ENCODE results near the gene KIF22.

Gene KIF22

DNA sequence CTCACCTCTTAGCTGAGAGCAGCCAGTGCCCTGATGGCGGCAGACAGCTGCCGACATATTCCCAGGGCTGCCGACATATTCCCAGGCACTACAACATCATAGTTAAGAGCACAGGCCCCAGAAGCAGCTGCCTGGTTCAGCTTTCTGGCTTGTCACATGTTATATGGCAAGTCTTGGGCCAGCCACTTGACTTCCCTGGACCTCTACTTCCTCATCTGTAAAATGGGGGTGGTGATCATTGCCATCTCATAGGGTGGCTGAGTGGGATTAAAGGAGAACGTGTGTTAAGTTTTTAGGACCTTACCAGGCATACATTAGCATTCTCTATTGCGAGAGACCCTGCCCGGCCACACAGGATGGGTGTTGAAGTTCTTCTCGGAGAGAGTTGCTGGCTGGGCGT is 53.4 kb downstream of the KIF22 start:
- DNase-seq: no peak

DNA sequence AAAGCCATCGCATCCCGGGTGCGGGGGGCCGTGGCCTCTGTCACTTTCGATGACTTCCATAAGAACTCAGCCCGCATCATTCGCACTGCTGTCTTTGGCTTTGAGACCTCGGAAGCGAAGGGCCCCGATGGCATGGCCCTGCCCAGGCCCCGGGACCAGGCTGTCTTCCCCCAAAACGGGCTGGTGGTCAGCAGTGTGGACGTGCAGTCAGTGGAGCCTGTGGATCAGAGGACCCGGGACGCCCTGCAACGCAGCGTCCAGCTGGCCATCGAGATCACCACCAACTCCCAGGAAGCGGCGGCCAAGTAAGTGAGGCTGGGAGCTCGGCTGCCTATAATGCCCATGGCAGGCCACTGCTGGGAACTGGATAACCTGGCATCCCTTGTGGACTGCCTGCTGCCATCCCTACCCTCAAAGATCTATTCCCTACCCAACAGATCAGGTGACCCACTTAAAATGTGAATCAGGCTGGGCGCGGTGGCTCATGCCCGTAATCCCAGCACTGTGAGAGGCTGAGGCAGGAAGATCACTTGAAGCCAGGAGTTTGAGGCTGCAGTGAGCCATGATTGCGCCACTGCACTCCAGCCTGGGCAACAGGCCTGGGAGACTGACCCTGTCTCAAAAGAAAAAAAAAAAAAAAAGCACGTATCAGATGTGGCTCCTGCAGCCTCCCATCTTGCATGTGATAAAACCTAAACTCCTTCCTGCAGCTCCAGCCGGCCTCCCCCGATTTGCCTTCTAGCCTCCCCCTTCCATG is 54.2 kb downstream of the KIF22 start:
- DNase-seq: no peak

DNA sequence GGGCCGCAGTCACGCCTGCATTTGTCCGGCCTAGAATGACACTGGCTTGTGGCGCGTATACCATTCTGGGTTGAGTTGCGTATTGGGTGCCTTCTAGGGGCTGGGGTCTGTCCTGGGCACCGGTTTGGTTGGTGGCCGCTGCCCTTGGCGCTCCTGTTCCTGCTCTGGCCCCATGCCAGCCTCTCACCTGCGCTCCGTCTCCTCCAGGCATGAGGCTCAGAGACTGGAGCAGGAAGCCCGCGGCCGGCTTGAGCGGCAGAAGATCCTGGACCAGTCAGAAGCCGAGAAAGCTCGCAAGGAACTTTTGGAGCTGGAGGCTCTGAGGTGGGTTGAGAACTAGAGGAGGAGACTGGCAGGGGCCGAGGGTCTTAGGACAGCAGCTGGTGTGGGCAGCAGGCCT is 55.1 kb downstream of the KIF22 start:
- DNase-seq: no peak

DNA sequence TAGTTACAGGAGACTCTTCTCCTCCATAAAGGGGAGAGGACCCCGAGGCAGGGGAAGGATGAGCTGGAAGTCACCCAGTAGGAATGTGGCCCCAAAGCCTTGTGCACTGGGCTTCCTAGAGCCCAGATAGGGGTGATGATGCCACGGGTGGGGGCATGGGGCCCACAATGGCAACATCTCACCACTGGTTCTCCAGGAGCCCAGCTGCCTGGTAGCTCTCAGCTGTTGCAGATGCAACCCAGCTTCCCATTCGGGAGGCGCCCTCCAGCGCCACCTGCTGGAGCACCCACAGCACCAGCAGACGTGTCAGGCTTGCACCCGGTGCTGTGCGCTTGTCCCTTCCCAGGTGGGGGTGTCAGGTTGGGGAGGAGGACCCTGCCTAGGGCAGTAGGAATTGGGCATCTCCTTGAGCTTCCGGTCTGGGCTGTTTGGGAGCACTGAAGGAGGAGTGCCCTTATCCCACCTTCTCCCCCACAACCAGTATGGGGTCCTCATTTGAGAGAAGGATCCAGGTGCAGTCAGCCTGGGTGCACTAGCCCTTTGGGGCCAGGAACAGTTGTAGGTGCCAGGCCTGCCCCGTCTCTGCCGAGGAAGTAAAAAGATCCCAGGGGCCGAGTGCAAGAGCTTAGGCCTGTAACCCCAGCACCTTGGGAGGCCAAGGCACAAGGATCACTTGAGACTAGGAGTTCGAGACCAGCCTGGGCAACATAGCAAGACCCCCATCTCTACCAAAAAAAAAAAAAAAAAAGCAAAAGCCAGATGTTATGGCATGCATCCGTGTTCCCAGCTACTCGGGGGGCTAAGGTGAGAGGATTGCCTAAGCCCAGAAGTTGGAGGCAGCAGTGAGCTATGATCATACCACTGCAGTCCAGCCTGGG is 58.1 kb downstream of the KIF22 start:
- DNase-seq: peak; percentile 84

DNA sequence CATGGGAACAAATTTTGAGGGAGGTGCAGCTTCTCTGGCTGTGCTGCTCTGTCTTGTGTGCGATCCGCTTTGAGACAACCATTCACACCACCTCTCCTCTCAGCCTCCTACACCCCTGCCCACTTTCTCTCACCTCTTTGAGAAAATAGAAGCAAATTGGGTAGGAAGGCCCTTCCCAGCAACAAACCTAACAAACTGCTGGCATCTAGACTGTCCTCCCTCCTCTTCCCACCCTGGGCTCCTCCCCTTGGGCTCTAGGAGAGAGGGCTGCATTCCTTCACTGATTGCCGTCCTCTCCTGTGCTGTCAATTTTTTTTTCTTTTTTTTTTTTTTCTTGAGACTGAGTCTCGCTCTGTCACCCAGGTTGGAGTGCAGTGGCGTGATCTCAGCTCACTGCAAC is 59.0 kb downstream of the KIF22 start:
- DNase-seq: no peak

DNA sequence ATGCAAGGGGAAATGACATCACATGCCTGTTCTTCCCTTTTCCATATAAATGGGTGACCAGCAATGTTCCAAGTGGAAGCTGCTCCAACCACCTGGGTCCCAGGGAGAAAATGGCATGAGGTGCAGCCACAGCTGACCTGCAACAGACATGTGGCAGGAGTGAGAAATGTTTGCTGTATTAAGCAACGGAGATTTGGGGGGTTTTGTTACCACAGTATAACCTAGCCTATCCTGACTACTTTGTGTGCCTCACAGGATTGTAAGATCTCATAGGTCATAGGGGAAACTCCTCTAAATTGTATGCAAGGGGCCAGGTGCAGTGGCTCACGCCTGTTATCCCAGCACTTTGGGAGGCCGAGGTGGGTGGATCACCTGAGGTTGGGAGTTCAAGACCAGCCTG is 60.4 kb downstream of the KIF22 start:
- no peak for DNase-seq

DNA sequence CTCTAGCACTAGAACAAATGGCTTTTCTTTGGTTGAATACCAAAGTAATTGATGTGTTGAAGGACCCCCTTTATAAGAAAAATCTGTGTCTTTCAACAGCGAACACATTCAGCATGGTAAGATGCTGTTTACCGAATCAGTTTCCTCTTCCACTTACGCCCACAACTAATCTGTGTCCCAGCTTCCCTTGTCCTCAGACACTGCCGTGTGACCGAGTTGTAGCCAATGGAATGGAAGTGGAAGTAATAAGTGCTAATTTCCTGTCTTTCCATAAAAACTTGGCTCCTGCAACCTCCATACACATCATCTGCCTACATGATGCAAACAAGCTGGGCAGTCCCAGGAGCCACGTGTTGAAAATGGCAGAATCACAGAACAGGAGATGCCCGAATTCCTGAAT is 62.1 kb downstream of the KIF22 start:
- DNase-seq: no peak

DNA sequence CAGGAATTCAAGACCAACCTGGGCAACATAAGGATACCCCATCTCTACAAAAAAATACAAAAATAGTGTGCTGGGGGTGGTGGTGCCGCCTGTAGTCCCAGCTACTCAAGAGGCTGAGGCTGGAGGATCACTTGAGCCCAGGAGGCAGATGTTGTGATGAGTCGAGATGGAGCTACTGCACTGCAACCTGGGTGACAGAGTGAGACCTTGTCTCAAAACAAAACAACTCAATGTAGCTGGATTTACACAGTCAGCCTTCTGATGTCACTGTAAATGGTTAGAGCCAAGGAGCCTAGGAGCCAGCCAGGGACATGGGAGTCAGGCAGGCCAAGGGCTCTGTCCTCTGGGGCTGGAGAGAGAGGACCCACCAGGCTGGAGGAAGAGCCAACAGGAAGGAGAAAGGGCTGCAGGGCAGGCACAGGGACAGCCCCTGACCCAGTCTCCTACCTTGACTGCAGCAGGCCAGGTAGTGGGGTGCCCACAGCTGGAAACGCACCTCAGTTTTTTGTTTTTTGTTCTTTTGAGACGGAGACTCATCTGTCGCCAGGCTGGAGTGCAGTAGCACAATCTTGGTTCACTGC is 64.1 kb downstream of the KIF22 start:
- no peak for DNase-seq
